H9 (cell line): ENCODE measurements around the gene PLCB1. TPM values are rescaled to one million over a fixed set of nuclear protein-coding genes. Genes with fewer than 3 reads are reported as not detected.

Experiments
- DNase-seq: peaks from one replicate; pipeline ENCODE4 v3.0.0-alpha.2; 2017
- H2AFZ ChIP-seq: one replicate; pipeline ENCODE4 v1.6.1; 2013; ENCODE audit warnings: mild to moderate bottlenecking, low read length, control low read depth, moderate library complexity
- H2AK5ac ChIP-seq: 2 replicates; pipeline ENCODE4 v1.6.1; 2013; ENCODE audit warnings: low read length, control low read depth, mixed read lengths; ENCODE audit not compliant: insufficient read length
- H2BK120ac ChIP-seq: one replicate; pipeline ENCODE4 v1.6.1; 2013; ENCODE audit warnings: low read depth, mild to moderate bottlenecking, low read length, control low read depth, inconsistent platforms; ENCODE audit not compliant: poor library complexity, severe bottlenecking
- H2BK12ac ChIP-seq: 2 replicates; pipeline ENCODE4 v1.6.1; 2013; ENCODE audit warnings: low read length, control low read depth, mixed read lengths, low read depth; ENCODE audit not compliant: insufficient read length
- H2BK15ac ChIP-seq: 2 replicates; pipeline ENCODE4 v1.6.1; 2013; ENCODE audit warnings: low read depth, low read length, control low read depth
- H2BK20ac ChIP-seq: one replicate; pipeline ENCODE4 v1.6.1; 2013; ENCODE audit warnings: low read depth, mild to moderate bottlenecking, low read length, control low read depth, inconsistent platforms; ENCODE audit not compliant: poor library complexity, severe bottlenecking
- H2BK5ac ChIP-seq: 2 replicates; pipeline ENCODE4 v1.6.1; 2013; ENCODE audit warnings: low read length, control low read depth, mixed read lengths; ENCODE audit not compliant: insufficient read length
- H3K14ac ChIP-seq: 2 replicates; pipeline ENCODE4 v1.6.1; 2013; ENCODE audit warnings: low read length, control low read depth; ENCODE audit not compliant: insufficient read depth
- H3K18ac ChIP-seq: 2 replicates; pipeline ENCODE4 v1.6.1; 2013; ENCODE audit warnings: low read depth, mild to moderate bottlenecking, mixed read lengths, low read length, control low read depth; ENCODE audit not compliant: insufficient read length
- H3K23ac ChIP-seq: 2 replicates; pipeline ENCODE4 v1.6.1; 2013; ENCODE audit warnings: low read length, control low read depth, mixed read lengths, low read depth; ENCODE audit not compliant: insufficient read length
- H3K23me2 ChIP-seq: 2 replicates; pipeline ENCODE4 v1.6.1; 2013; ENCODE audit warnings: low read depth, mild to moderate bottlenecking, mixed read lengths, low read length, control low read depth; ENCODE audit not compliant: insufficient read length, poor library complexity, severe bottlenecking
- H3K27ac ChIP-seq: 2 replicates; pipeline ENCODE4 v1.5.1; 2013; ENCODE audit warnings: low read length, control low read depth, mixed read lengths, low read depth; ENCODE audit not compliant: insufficient read length
- H3K27me3 ChIP-seq: 2 replicates; pipeline ENCODE4 v1.6.1; 2013; ENCODE audit warnings: low read length, control low read depth, inconsistent platforms; ENCODE audit not compliant: insufficient read depth
- H3K4ac ChIP-seq: 2 replicates; pipeline ENCODE4 v1.6.1; 2013; ENCODE audit warnings: low read depth, mild to moderate bottlenecking, control low read depth, inconsistent platforms, low read length, moderate library complexity
- H3K4me1 ChIP-seq: 2 replicates; pipeline ENCODE4 v1.6.1; 2013; ENCODE audit warnings: low read length, control low read depth, inconsistent platforms; ENCODE audit not compliant: insufficient read depth
- H3K4me2 ChIP-seq: 2 replicates; pipeline ENCODE4 v1.6.1; 2013; ENCODE audit warnings: low read length, control low read depth, mixed read lengths; ENCODE audit not compliant: insufficient read length, insufficient read depth
- H3K56ac ChIP-seq: 2 replicates; pipeline ENCODE4 v1.6.1; 2013; ENCODE audit warnings: low read depth, mild to moderate bottlenecking, mixed read lengths, low read length, control low read depth; ENCODE audit not compliant: insufficient read length
- H3K79me1 ChIP-seq: 2 replicates; pipeline ENCODE4 v1.6.1; 2013; ENCODE audit warnings: low read depth, mild to moderate bottlenecking, moderate library complexity, low read length, control low read depth, inconsistent platforms; ENCODE audit not compliant: insufficient read depth, poor library complexity, severe bottlenecking
- H3K79me2 ChIP-seq: 2 replicates; pipeline ENCODE4 v1.6.1; 2013; ENCODE audit warnings: low read length, control low read depth, inconsistent platforms; ENCODE audit not compliant: insufficient read depth
- H3K9ac ChIP-seq: 2 replicates; pipeline ENCODE4 v1.6.1; 2013; ENCODE audit warnings: low read length, control low read depth, mixed read lengths; ENCODE audit not compliant: insufficient read length; ENCODE audit errors: extremely low read depth
- H3K9me3 ChIP-seq: one replicate; pipeline ENCODE4 v1.6.1; 2013; ENCODE audit warnings: low read depth, low read length, inconsistent platforms; ENCODE audit not compliant: control insufficient read depth
- H3T11ph ChIP-seq: one replicate; pipeline ENCODE4 v1.6.1; 2013; ENCODE audit warnings: mild to moderate bottlenecking, low read length, control low read depth, inconsistent platforms
- H4K20me1 ChIP-seq: one replicate; pipeline ENCODE4 v1.6.1; 2013; ENCODE audit not compliant: control insufficient read depth, insufficient read length, insufficient read depth
- H4K5ac ChIP-seq: 2 replicates; pipeline ENCODE4 v1.6.1; 2013; ENCODE audit warnings: low read depth, mild to moderate bottlenecking, mixed read lengths, low read length, control low read depth; ENCODE audit not compliant: insufficient read length
- H4K8ac ChIP-seq: replicated peaks from 2 replicates; pipeline ENCODE4 v1.6.1; 2013; ENCODE audit warnings: low read length, control low read depth, mixed read lengths, low read depth; ENCODE audit not compliant: insufficient read length
- H4K91ac ChIP-seq: 2 replicates; pipeline ENCODE4 v1.6.1; 2013; ENCODE audit warnings: low read depth, mild to moderate bottlenecking, moderate library complexity, mixed read lengths, low read length, control low read depth; ENCODE audit not compliant: insufficient read length
- H3K27ac Mint-ChIP-seq, 3 experiments: 2 replicates in 2 of 3; 3 replicates in 1 of 3; pipeline ENCODE4 v1.8.0; 2020 to 2021; ENCODE audit warnings: mixed read lengths in 3 of 3, mild to moderate bottlenecking in 1 of 3, moderate library complexity in 1 of 3
- H3K27me3 Mint-ChIP-seq: 2 replicates; pipeline ENCODE4 v1.8.0; 2021; ENCODE audit warnings: low read depth, mild to moderate bottlenecking, moderate library complexity, mixed read lengths
- H3K36me3 Mint-ChIP-seq, 3 experiments: 2 replicates in 2 of 3; 3 replicates in 1 of 3; pipeline ENCODE4 v1.8.0; 2020 to 2021; ENCODE audit warnings: low read depth in 3 of 3, mixed read lengths in 3 of 3; ENCODE audit not compliant: insufficient read depth in 1 of 3
- H3K4me1 Mint-ChIP-seq, 2 experiments: 2 replicates each; pipeline ENCODE4 v1.8.0; 2020; ENCODE audit warnings: mixed read lengths in 2 of 2
- H3K4me3 Mint-ChIP-seq, 2 experiments: 2 replicates in 1 of 2; 3 replicates in 1 of 2; pipeline ENCODE4 v1.8.0; 2020 to 2021; ENCODE audit warnings: mild to moderate bottlenecking in 2 of 2, mixed read lengths in 2 of 2, moderate library complexity in 1 of 2
- H3K9me3 Mint-ChIP-seq, 2 experiments: 2 replicates in 1 of 2; 3 replicates in 1 of 2; pipeline ENCODE4 v1.8.0; 2020; ENCODE audit warnings: mild to moderate bottlenecking in 2 of 2, mixed read lengths in 2 of 2, moderate library complexity in 1 of 2
- WGBS: extraction: QIAGEN DNeasy Blood & Tissue Kit; methylation state at CpG from one replicate; pipeline ENCODE4 v1.1.7; 2013; ENCODE audit warnings: missing lambda C conversion rate, low lambda C conversion rate, mixed read lengths; ENCODE audit not compliant: insufficient read length; ENCODE audit errors: extremely low coverage; 5-methylcytosine and 5-hydroxymethylcytosine counted together
- total RNA-seq: library from RNA; stranded (reverse); gene quantifications from 2 replicates; pipeline ENCODE4 v1.2.1, GENCODE V29; 2021
- TF ChIP-seq, protein P1 (sequence below): fragments of 200-600 bp; sonication (generic); conservative IDR thresholded peaks from 3 replicates; pipeline ENCODE4 v1.8.0; 2021; ENCODE audit warnings: antibody characterized with exemption, mild to moderate bottlenecking

Gene PLCB1
- total RNA-seq, 1 experiment from 2014 or later = 11.5 TPM

- H2BK5ac ChIP-seq = no peak overlapping the region
- no peak for DNase-seq
- Mint-ChIP-seq H3K4me3 (no peak overlapping the region), H3K9me3 (no peaks in the 10 kb centered on the region), H3K27ac (no peak overlapping the region), H3K27me3 (no peaks in the 10 kb centered on the region), H3K36me3 (no peaks in the 10 kb centered on the region; a peak in 1 of 7 replicates), H3K4me1 (no peaks in the 10 kb centered on the region)
- no peaks in the 10 kb centered on the region for H3K79me1 ChIP-seq
- H3K23me2 ChIP-seq = no peaks in the 10 kb centered on the region
- H3K4me2 ChIP-seq = no peak overlapping the region
- no peak overlapping the region for H3K4ac ChIP-seq
- H3K4me1 ChIP-seq = no peaks in the 10 kb centered on the region
- no peak overlapping the region for H4K5ac ChIP-seq
- no peaks in the 10 kb centered on the region for H3K9me3 ChIP-seq
- H2AFZ ChIP-seq = no peak overlapping the region
- H2BK120ac ChIP-seq = no peak overlapping the region
- no peak overlapping the region for H3K27ac ChIP-seq
- no peak overlapping the region for H3K56ac ChIP-seq
- H3K9ac ChIP-seq = no peak overlapping the region
- H4K20me1 ChIP-seq = no peaks in the 10 kb centered on the region
- H2BK20ac ChIP-seq = no peak overlapping the region
- H3T11ph ChIP-seq = no peak overlapping the region
- no peak overlapping the region for H2AK5ac ChIP-seq
- no peak overlapping the region for H4K8ac ChIP-seq
- no peak overlapping the region for H2BK15ac ChIP-seq
- H3K18ac ChIP-seq = no peak overlapping the region
- no peaks in the 10 kb centered on the region for H3K79me2 ChIP-seq
- no peak overlapping the region for H3K23ac ChIP-seq
- H3K27me3 ChIP-seq = no peaks in the 10 kb centered on the region
- TF ChIP-seq, protein P1, sequence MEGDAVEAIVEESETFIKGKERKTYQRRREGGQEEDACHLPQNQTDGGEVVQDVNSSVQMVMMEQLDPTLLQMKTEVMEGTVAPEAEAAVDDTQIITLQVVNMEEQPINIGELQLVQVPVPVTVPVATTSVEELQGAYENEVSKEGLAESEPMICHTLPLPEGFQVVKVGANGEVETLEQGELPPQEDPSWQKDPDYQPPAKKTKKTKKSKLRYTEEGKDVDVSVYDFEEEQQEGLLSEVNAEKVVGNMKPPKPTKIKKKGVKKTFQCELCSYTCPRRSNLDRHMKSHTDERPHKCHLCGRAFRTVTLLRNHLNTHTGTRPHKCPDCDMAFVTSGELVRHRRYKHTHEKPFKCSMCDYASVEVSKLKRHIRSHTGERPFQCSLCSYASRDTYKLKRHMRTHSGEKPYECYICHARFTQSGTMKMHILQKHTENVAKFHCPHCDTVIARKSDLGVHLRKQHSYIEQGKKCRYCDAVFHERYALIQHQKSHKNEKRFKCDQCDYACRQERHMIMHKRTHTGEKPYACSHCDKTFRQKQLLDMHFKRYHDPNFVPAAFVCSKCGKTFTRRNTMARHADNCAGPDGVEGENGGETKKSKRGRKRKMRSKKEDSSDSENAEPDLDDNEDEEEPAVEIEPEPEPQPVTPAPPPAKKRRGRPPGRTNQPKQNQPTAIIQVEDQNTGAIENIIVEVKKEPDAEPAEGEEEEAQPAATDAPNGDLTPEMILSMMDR = no peak
- H4K91ac ChIP-seq = no peak overlapping the region
- WGBS = no CpG with 5 or more reads among the region's 8 CpGs
- no peak overlapping the region for H2BK12ac ChIP-seq
- H3K14ac ChIP-seq = no peak overlapping the region
Observed at GRCh38 chr20:8749101-8749500, 617.0 kb downstream of the PLCB1 start.
